ENCODE measurements around the gene DISC1.

DNA sequence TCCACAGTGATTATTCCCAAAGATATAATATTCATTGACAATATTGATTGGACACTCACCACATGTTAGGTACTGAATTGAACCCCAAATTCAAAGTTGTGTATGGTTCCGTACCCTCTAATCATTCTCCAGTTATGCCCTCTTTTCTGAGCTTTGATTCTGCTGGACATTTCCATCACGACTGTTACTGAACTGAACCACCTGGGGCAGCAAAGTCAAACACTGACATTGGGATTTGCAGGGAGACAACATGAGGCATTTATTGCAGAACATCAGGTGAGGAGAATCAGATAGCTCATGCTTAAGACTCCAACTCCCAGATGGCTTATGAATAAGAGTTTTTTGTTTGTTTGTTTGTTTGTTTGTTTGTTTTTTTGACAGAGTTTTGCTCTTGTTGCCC is 420.9 kb downstream of the DISC1 start:
- TF ChIP-seq, protein P1, sequence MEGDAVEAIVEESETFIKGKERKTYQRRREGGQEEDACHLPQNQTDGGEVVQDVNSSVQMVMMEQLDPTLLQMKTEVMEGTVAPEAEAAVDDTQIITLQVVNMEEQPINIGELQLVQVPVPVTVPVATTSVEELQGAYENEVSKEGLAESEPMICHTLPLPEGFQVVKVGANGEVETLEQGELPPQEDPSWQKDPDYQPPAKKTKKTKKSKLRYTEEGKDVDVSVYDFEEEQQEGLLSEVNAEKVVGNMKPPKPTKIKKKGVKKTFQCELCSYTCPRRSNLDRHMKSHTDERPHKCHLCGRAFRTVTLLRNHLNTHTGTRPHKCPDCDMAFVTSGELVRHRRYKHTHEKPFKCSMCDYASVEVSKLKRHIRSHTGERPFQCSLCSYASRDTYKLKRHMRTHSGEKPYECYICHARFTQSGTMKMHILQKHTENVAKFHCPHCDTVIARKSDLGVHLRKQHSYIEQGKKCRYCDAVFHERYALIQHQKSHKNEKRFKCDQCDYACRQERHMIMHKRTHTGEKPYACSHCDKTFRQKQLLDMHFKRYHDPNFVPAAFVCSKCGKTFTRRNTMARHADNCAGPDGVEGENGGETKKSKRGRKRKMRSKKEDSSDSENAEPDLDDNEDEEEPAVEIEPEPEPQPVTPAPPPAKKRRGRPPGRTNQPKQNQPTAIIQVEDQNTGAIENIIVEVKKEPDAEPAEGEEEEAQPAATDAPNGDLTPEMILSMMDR (IDR thresholded peaks at IDR 0.05; ENCODE audit: low read depth, low read length), result no peak
- TF ChIP-seq EZH2phosphoT487 (IDR thresholded peaks at IDR 0.05; ENCODE audit: low read depth), result no peak
